Right forelimb (tissue), 1 donor: ENCODE data around the gene KCNIP1.

Experiments used
- DNase-seq: peaks from one replicate; pipeline ENCODE4 v3.0.0-alpha.2; 2018

KCNIP1 gene

DNA sequence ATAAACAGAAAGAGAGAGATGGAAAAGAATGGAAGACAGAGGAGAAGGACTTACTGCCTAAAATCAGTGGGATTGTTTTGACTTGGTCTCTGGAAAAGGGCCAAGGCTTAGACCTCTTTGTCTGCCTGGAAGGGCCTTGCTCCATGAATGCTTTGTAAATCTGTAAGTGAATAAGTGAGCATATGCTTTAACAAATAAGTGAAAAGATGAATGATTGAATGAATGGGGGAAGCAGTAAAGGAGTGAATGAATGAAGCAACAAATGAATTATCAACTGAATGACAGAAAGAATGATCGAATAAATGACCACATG lies 5.5 kb downstream of the KCNIP1 start:
- DNase-seq = no peak

DNA sequence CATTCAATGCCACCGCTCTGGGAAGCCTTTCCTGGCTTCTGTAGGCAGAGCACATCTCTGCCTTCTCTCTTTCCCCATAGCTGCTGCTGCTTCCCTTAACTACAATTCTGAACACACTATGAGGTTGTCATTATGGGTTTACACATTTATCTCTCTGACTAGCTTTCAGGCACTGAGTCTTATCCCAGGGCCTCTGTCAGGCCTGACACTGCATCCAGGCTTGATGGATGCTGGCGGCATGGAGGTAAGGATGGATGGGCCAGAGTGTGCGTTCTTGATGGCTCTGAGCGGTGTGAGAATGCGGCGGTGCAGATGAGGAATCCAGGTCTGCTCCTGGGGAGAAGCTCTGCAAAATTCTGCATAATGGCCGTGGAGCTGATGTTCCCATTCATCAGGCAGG lies 6.3 kb downstream of the KCNIP1 start:
- no peak for DNase-seq

GRCh38 chr5:170510559-170510958 lies 6.7 kb downstream of the KCNIP1 start:
- DNase-seq = no peak

GRCh38 chr5:170511551-170512258 lies 7.9 kb downstream of the KCNIP1 start:
- no peak for DNase-seq

GRCh38 chr5:170513856-170514525 lies 10.2 kb downstream of the KCNIP1 start:
- DNase-seq = no peak

DNA sequence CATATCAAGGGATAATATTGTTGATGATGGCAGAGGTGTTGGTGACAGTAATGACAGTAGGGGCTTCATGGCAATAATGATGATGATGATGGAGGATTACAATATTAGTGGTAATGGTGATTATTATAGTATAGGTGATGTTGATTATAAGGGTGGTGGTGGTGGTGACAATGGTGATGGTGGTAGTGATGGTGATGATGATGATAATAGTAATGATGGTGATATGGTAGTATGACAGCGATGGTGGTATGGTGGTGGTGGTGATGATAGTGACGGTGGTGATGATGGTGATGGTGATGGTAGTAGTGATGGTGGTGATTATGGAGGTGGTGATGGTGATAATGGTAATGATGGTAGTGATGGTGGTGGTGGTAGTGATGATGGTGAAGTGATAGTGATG lies 13.6 kb downstream of the KCNIP1 start:
- DNase-seq = no peak

GRCh38 chr5:170518277-170518676 lies 14.5 kb downstream of the KCNIP1 start:
- DNase-seq = no peak

DNA sequence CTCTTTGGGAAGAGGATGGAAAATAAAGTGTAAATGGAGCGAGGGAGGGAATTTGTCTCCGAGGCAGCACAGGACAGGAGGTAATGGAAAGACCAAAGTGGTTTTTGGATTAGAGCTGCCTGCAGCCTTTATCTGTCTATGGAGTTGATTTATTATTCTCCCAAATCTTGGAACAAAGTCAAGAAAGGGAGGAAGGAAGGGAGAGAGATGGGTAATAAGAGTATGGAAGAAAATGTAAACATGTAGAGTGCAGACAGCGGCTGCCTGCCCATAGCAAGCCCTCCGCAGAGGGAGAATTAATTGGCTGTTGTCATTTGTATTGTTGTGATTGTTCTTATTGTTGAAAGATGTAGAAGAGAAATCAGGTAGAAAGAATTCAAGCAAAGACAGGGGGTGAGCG lies 15.7 kb downstream of the KCNIP1 start:
- no peak for DNase-seq

DNA sequence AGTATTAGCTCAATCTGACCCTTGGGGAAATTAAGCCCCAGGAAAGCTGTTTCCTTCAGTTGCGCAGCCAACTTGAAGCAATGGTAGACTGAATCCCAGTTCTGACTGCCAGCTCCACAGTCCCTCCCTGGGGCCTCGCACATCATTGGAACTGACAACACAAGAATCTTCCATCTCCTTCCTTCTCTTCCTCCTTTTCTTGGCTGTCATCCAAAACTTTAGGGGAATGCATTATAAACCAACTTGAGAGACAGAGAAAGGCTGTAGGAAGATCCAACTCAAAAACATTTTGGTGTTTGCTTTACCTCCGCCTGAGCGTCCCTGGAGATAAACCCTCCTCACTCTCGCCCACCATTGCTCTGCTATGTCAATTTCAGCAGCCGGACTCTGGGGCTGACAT lies 16.6 kb downstream of the KCNIP1 start:
- DNase-seq = no peak

- no peak for DNase-seq
These were observed 18.7 kb downstream of the KCNIP1 start for GRCh38 chr5:170522211-170523141.

DNA sequence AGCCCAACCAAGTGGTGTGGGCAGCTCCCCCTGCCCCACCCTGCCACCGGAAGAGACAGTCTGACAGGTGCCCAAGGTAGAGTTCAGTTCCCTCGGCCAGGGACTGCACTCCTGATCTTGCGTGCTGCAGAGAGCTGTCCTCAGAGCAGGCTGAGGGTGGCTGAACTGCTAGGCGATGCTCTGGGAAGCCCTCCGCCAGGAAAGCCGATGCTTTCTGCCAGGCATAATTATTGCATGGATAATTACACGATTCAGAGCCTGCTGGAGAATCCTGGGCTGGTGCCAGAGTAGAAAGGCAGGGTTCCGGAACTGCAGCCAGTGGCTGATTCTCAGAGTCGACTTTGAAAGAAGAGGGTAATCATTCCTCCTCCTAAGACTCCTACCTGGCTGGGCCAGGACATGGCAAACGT lies 19.3 kb downstream of the KCNIP1 start:
- peak; percentile 61 for DNase-seq

DNA sequence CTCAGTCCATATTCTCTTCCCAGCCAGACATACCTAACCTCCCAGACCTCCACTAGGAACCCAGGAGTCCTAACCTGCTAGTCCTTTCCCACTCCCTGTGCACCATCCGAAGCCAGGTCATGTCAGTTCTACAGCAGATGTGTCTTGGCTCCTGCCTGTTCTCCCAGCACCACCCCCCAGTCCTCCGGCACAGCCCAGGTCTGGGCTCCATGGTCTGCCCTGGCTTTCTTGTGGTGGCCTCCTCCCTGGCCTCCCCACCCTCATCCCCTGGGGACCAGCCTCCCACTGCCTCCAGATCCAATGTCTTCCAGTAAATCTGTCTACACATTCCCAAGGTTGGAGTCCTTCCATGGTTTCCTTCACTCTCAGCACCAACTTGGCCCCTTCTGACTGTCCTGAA lies 20.0 kb downstream of the KCNIP1 start:
- no peak for DNase-seq

DNA sequence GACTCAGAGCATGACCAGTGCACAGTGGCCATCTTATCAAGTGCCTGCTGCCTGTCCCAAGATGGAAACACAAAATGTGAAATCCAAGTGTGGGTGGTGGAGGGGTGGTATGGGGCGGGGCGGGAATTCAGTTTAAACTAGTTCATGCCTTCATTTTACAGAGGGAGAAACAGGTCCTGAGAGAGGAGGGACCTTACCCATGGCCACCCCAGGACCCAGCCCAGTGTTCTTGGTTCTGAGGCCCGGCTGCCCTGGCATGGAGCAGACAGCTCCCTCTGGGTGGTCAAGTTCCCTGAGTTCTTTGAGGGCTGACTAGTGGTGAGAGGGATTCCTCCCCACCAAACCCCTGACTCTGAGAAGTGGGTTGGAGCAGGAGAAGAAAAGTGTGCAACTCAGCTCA lies 20.8 kb downstream of the KCNIP1 start:
- DNase-seq = no peak

GRCh38 chr5:170525470-170526211 lies 21.8 kb downstream of the KCNIP1 start:
- no peak for DNase-seq

DNA sequence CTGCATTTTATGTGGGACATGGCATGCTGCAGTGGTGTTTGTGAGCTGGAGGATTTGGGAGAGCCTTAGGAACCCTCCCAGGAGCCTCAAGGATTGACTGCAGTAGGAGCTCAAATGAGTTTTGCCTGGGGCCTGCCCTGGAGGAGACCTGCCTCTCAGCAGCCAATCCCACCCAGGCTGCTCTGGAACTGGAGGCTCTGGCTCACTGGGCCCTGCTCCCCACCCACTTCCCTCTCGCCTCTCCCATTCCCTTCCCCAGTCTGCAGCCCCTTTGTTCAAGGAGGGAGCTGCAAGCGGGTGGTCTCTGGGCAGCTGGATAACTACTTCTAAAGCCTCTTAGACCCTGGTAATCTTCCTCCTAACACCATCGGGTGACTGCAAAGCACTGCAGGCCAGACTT lies 24.2 kb downstream of the KCNIP1 start:
- no peak for DNase-seq

- no peak for DNase-seq
These were observed 25.2 kb downstream of the KCNIP1 start for GRCh38 chr5:170528976-170529375.

GRCh38 chr5:170532935-170533334 lies 29.1 kb downstream of the KCNIP1 start:
- no peak for DNase-seq

GRCh38 chr5:170533383-170533782 lies 29.6 kb downstream of the KCNIP1 start:
- no peak for DNase-seq

- DNase-seq = no peak
These were observed 30.4 kb downstream of the KCNIP1 start for GRCh38 chr5:170534177-170534576.

- DNase-seq = no peak
These were observed 31.1 kb downstream of the KCNIP1 start for GRCh38 chr5:170534941-170535340.

DNA sequence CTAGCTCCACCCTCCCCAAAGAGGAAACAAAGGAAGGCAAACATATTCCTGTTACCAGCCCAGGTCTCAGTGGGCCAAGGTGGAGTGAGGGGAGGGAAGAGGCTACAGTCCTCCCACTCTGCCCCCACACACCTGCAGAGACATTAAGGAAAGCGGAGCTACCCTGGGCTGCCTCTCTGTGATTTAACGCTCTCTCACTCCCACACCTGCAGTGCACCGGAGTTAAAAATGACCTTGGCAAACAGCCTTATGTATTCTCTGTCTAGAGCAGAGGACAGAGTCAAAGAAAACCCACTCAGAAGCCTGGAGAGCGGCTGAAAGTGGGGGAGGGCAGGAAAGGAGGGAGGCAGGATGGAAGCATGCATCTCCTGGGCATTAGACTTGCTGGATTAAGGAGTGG lies 32.7 kb downstream of the KCNIP1 start:
- no peak for DNase-seq

GRCh38 chr5:170537451-170538095 lies 33.8 kb downstream of the KCNIP1 start:
- no peak for DNase-seq

- no peak for DNase-seq
These were observed 34.3 kb downstream of the KCNIP1 start for GRCh38 chr5:170538096-170538465.
